HepG2 (cell line): ENCODE measurements around the gene NVL. TPM values are rescaled to one million over a fixed set of nuclear protein-coding genes. Genes with fewer than 3 reads are reported as not detected.

Experiments
- TGIF2 ChIP-seq: IDR thresholded peaks from 2 replicates; pipeline ENCODE4 v1.6.1; 2016; ENCODE audit warnings: control low read depth, missing compliant biosample characterization
- ZNF329 ChIP-seq: sonication (generic); formaldehyde crosslinking; IDR thresholded peaks from 2 replicates; pipeline ENCODE4 v1.9.0; 2021; ENCODE audit warnings: low read depth, mild to moderate bottlenecking, missing genetic modification reagents
- ZNF746 ChIP-seq: sonication (generic); formaldehyde crosslinking; IDR thresholded peaks from 2 replicates; pipeline ENCODE4 v1.8.0; 2022; ENCODE audit warnings: mild to moderate bottlenecking, missing genetic modification reagents
- ZNF766 ChIP-seq: sonication (generic); formaldehyde crosslinking; IDR thresholded peaks from 2 replicates; pipeline ENCODE4 v1.5.0; 2020; ENCODE audit warnings: missing genetic modification reagents, borderline replicate concordance
- polyA plus RNA-seq, 8 experiments: library from polyadenylated mRNA; depleted of rRNA in 3 of 8; stranded (reverse) in 7 of 8; unstranded in 1 of 8; fragments of >200 nt; fragmentation: Illumina TruSeq in 4 of 8; extraction: Trizol in 4 of 8; gene quantifications; 2 replicates each; pipeline versions ENCODE4 v1.2.1 to v1.2.3, GENCODE V29; 2011 to 2016; ENCODE audit warnings: low read depth in 4 of 8, missing spikeins in 1 of 8, mixed read lengths in 1 of 8; ENCODE audit not compliant: insufficient read depth in 1 of 8
- total RNA-seq, 5 experiments: library from RNA; depleted of rRNA; stranded (reverse); fragments of >200 nt; fragmentation: Illumina TruSeq; extraction: Trizol; gene quantifications; 2 replicates each; pipeline ENCODE4 v1.2.3, GENCODE V29; 2016; ENCODE audit warnings: low read depth in 1 of 5
- TF ChIP-seq, protein P1 (sequence below): sonication (generic); formaldehyde crosslinking; IDR thresholded peaks from 2 replicates; pipeline ENCODE4 v1.4.0; 2020; ENCODE audit warnings: missing genetic modification reagents
- TF ChIP-seq, protein P2 (sequence below): sonication (generic); formaldehyde crosslinking; conservative IDR thresholded peaks from 2 replicates; pipeline ENCODE4 v1.5.0; 2020; ENCODE audit warnings: missing genetic modification reagents
- TF ChIP-seq, protein P3 (sequence below): sonication (generic); formaldehyde crosslinking; IDR thresholded peaks from 2 replicates; pipeline ENCODE4 v1.5.0; 2020; ENCODE audit warnings: mild to moderate bottlenecking, missing genetic modification reagents, borderline replicate concordance
- TF ChIP-seq, protein P4 (sequence below): sonication (generic); formaldehyde crosslinking; IDR thresholded peaks from 2 replicates; pipeline ENCODE4 v1.4.0; 2020; ENCODE audit warnings: missing genetic modification reagents
- TF ChIP-seq, protein P5 (sequence below): sonication (generic); formaldehyde crosslinking; IDR thresholded peaks from 2 replicates; pipeline ENCODE4 v1.8.0; 2022; ENCODE audit warnings: missing genetic modification reagents, mild to moderate bottlenecking, moderate library complexity, borderline replicate concordance
- TF ChIP-seq, protein P6 (sequence below): sonication (generic); formaldehyde crosslinking; IDR thresholded peaks from 2 replicates; pipeline ENCODE4 v1.9.0; 2021; ENCODE audit warnings: mild to moderate bottlenecking, missing genetic modification reagents

Gene NVL
- total and polyA plus RNA-seq, 2 of the 13 experiments (the other 11 are each of a cell fraction or from before 2014, with no cell fraction given): 8.3 to 21.0 TPM

DNA sequence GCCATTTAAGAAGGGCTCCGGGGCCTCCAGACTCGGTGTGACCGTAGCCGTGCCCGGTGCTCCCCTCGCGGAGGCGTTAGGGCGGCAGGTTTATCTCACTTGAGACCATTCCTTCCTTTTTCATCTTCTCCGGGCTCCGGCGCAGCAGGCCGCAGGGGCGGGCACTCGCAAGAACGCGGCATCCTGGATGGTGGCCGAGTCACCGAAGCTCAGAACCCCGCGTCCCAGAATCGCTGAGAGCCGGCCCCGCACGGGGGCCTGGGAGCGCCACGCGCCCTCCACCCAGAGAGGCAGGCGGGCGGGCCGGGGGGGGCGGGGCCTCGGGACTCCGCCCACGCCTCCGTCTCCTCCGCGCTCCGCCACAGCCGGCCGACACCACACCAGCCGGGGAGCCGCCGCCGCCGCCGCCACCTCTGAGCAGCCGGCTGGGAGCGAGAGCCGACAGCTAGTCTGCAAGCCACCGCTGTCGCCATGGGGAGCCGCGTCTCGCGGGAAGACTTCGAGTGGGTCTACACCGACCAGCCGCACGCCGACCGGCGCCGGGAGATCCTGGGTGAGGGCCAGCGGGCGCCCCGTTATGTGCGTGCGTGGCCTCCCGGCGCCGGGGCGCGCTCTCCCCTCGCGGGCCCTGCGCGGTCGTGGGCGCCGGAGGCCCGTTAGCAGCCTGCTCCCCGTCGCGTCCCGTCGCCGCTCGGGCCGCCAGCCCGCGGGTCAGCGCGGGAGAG lies 146.9 kb downstream of the NVL start, which contains the start of gene DEGS1 (continued):
- TF ChIP-seq, protein P1, sequence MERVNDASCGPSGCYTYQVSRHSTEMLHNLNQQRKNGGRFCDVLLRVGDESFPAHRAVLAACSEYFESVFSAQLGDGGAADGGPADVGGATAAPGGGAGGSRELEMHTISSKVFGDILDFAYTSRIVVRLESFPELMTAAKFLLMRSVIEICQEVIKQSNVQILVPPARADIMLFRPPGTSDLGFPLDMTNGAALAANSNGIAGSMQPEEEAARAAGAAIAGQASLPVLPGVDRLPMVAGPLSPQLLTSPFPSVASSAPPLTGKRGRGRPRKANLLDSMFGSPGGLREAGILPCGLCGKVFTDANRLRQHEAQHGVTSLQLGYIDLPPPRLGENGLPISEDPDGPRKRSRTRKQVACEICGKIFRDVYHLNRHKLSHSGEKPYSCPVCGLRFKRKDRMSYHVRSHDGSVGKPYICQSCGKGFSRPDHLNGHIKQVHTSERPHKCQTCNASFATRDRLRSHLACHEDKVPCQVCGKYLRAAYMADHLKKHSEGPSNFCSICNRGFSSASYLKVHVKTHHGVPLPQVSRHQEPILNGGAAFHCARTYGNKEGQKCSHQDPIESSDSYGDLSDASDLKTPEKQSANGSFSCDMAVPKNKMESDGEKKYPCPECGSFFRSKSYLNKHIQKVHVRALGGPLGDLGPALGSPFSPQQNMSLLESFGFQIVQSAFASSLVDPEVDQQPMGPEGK (CRISPR knock-in tag): peak; percentile 54; the same call in 1 of the 2 replicates
- TF ChIP-seq, protein P2, sequence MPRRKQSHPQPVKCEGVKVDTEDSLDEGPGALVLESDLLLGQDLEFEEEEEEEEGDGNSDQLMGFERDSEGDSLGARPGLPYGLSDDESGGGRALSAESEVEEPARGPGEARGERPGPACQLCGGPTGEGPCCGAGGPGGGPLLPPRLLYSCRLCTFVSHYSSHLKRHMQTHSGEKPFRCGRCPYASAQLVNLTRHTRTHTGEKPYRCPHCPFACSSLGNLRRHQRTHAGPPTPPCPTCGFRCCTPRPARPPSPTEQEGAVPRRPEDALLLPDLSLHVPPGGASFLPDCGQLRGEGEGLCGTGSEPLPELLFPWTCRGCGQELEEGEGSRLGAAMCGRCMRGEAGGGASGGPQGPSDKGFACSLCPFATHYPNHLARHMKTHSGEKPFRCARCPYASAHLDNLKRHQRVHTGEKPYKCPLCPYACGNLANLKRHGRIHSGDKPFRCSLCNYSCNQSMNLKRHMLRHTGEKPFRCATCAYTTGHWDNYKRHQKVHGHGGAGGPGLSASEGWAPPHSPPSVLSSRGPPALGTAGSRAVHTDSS (CRISPR knock-in tag): no peak
- no peak for TF ChIP-seq TGIF2 (CRISPR knock-in tag)
- peak; percentile 28; the same call in 1 of the 2 replicates for TF ChIP-seq ZNF746 (CRISPR knock-in tag)
- TF ChIP-seq, protein P3, sequence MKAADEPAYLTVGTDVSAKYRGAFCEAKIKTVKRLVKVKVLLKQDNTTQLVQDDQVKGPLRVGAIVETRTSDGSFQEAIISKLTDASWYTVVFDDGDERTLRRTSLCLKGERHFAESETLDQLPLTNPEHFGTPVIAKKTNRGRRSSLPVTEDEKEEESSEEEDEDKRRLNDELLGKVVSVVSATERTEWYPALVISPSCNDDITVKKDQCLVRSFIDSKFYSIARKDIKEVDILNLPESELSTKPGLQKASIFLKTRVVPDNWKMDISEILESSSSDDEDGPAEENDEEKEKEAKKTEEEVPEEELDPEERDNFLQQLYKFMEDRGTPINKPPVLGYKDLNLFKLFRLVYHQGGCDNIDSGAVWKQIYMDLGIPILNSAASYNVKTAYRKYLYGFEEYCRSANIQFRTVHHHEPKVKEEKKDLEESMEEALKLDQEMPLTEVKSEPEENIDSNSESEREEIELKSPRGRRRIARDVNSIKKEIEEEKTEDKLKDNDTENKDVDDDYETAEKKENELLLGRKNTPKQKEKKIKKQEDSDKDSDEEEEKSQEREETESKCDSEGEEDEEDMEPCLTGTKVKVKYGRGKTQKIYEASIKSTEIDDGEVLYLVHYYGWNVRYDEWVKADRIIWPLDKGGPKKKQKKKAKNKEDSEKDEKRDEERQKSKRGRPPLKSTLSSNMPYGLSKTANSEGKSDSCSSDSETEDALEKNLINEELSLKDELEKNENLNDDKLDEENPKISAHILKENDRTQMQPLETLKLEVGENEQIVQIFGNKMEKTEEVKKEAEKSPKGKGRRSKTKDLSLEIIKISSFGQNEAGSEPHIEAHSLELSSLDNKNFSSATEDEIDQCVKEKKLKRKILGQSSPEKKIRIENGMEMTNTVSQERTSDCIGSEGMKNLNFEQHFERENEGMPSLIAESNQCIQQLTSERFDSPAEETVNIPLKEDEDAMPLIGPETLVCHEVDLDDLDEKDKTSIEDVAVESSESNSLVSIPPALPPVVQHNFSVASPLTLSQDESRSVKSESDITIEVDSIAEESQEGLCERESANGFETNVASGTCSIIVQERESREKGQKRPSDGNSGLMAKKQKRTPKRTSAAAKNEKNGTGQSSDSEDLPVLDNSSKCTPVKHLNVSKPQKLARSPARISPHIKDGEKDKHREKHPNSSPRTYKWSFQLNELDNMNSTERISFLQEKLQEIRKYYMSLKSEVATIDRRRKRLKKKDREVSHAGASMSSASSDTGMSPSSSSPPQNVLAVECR: peak; percentile 70; the same call in 1 of the 2 replicates
- TF ChIP-seq, protein P4, sequence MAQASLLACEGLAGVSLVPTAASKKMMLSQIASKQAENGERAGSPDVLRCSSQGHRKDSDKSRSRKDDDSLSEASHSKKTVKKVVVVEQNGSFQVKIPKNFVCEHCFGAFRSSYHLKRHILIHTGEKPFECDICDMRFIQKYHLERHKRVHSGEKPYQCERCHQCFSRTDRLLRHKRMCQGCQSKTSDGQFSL: peak; percentile 47; the same call in 1 of the 2 replicates
- TF ChIP-seq ZNF329 (CRISPR knock-in tag): peak; percentile 80; the same call in 1 of the 2 replicates
- no peak for TF ChIP-seq ZNF766 (CRISPR knock-in tag)
- TF ChIP-seq, protein P5, sequence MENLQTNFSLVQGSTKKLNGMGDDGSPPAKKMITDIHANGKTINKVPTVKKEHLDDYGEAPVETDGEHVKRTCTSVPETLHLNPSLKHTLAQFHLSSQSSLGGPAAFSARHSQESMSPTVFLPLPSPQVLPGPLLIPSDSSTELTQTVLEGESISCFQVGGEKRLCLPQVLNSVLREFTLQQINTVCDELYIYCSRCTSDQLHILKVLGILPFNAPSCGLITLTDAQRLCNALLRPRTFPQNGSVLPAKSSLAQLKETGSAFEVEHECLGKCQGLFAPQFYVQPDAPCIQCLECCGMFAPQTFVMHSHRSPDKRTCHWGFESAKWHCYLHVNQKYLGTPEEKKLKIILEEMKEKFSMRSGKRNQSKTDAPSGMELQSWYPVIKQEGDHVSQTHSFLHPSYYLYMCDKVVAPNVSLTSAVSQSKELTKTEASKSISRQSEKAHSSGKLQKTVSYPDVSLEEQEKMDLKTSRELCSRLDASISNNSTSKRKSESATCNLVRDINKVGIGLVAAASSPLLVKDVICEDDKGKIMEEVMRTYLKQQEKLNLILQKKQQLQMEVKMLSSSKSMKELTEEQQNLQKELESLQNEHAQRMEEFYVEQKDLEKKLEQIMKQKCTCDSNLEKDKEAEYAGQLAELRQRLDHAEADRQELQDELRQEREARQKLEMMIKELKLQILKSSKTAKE (CRISPR knock-in tag): no peak
- TF ChIP-seq, protein P6, sequence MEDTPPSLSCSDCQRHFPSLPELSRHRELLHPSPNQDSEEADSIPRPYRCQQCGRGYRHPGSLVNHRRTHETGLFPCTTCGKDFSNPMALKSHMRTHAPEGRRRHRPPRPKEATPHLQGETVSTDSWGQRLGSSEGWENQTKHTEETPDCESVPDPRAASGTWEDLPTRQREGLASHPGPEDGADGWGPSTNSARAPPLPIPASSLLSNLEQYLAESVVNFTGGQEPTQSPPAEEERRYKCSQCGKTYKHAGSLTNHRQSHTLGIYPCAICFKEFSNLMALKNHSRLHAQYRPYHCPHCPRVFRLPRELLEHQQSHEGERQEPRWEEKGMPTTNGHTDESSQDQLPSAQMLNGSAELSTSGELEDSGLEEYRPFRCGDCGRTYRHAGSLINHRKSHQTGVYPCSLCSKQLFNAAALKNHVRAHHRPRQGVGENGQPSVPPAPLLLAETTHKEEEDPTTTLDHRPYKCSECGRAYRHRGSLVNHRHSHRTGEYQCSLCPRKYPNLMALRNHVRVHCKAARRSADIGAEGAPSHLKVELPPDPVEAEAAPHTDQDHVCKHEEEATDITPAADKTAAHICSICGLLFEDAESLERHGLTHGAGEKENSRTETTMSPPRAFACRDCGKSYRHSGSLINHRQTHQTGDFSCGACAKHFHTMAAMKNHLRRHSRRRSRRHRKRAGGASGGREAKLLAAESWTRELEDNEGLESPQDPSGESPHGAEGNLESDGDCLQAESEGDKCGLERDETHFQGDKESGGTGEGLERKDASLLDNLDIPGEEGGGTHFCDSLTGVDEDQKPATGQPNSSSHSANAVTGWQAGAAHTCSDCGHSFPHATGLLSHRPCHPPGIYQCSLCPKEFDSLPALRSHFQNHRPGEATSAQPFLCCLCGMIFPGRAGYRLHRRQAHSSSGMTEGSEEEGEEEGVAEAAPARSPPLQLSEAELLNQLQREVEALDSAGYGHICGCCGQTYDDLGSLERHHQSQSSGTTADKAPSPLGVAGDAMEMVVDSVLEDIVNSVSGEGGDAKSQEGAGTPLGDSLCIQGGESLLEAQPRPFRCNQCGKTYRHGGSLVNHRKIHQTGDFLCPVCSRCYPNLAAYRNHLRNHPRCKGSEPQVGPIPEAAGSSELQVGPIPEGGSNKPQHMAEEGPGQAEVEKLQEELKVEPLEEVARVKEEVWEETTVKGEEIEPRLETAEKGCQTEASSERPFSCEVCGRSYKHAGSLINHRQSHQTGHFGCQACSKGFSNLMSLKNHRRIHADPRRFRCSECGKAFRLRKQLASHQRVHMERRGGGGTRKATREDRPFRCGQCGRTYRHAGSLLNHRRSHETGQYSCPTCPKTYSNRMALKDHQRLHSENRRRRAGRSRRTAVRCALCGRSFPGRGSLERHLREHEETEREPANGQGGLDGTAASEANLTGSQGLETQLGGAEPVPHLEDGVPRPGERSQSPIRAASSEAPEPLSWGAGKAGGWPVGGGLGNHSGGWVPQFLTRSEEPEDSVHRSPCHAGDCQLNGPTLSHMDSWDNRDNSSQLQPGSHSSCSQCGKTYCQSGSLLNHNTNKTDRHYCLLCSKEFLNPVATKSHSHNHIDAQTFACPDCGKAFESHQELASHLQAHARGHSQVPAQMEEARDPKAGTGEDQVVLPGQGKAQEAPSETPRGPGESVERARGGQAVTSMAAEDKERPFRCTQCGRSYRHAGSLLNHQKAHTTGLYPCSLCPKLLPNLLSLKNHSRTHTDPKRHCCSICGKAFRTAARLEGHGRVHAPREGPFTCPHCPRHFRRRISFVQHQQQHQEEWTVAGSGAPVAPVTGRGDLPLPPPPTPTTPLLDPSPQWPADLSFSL: no peak
